Trophoblast cell (in vitro differentiated cells and primary cell): ENCODE measurements around the gene JMY.
A peak's percentile ranks its signal among the peaks of the same experiment; 100 is the strongest.

Experiments used
- DNase-seq, 2 donors: peaks; one replicate each; pipeline ENCODE4 v3.0.0-alpha.2; 2016
- H2AFZ ChIP-seq: 2 replicates; pipeline ENCODE4 v1.6.1; 2013; ENCODE audit warnings: low read length, moderate library complexity, mild to moderate bottlenecking; ENCODE audit not compliant: insufficient read depth, poor library complexity
- H2AK5ac ChIP-seq: 2 replicates; pipeline ENCODE4 v1.6.1; 2013; ENCODE audit warnings: mild to moderate bottlenecking, low read length
- H2BK120ac ChIP-seq: 2 replicates; pipeline ENCODE4 v1.6.1; 2013; ENCODE audit warnings: low read length, mild to moderate bottlenecking, moderate library complexity; ENCODE audit not compliant: insufficient read depth, poor library complexity
- H2BK12ac ChIP-seq: 2 replicates; pipeline ENCODE4 v1.6.1; 2013; ENCODE audit warnings: mild to moderate bottlenecking, low read length, moderate library complexity
- H2BK5ac ChIP-seq: 2 replicates; pipeline ENCODE4 v1.6.1; 2013; ENCODE audit warnings: low read length, low read depth, moderate library complexity, mild to moderate bottlenecking; ENCODE audit not compliant: poor library complexity
- H3K14ac ChIP-seq: 2 replicates; pipeline ENCODE4 v1.6.1; 2013; ENCODE audit warnings: mild to moderate bottlenecking, low read length
- H3K18ac ChIP-seq: 2 replicates; pipeline ENCODE4 v1.6.1; 2013; ENCODE audit warnings: mild to moderate bottlenecking, low read length
- H3K23ac ChIP-seq: 2 replicates; pipeline ENCODE4 v1.6.1; 2013; ENCODE audit warnings: low read length
- H3K27ac ChIP-seq: 2 replicates; pipeline ENCODE4 v1.5.1; 2013; ENCODE audit warnings: low read depth, mild to moderate bottlenecking, inconsistent platforms, low read length, moderate library complexity
- H3K27me3 ChIP-seq: 2 replicates; pipeline ENCODE4 v1.6.1; 2013; ENCODE audit warnings: inconsistent platforms, mild to moderate bottlenecking, low read length, moderate library complexity; ENCODE audit not compliant: insufficient read depth
- H3K36me3 ChIP-seq, 2 experiments: 1 replicate in 1 of 2; 2 replicates in 1 of 2; pipeline ENCODE4 v1.6.1; 2013; ENCODE audit warnings: low read length in 2 of 2, mild to moderate bottlenecking in 2 of 2, moderate library complexity in 1 of 2; ENCODE audit not compliant: insufficient read depth in 2 of 2, control insufficient read depth in 1 of 2
- H3K4ac ChIP-seq: 2 replicates; pipeline ENCODE4 v1.6.1; 2013; ENCODE audit warnings: low read depth, mild to moderate bottlenecking, low read length, moderate library complexity
- H3K4me1 ChIP-seq, 2 experiments: 1 replicate in 1 of 2; 2 replicates in 1 of 2; pipeline ENCODE4 v1.6.1; 2013; ENCODE audit warnings: low read length in 2 of 2, mild to moderate bottlenecking in 2 of 2, moderate library complexity in 1 of 2; ENCODE audit not compliant: insufficient read depth in 2 of 2, control insufficient read depth in 1 of 2
- H3K4me2 ChIP-seq: 2 replicates; pipeline ENCODE4 v1.6.1; 2013; ENCODE audit warnings: inconsistent platforms, mild to moderate bottlenecking, low read length, moderate library complexity
- H3K4me3 ChIP-seq: 2 replicates; pipeline ENCODE4 v1.5.1; 2013; ENCODE audit warnings: mild to moderate bottlenecking, low read depth, low read length, inconsistent platforms
- H3K79me1 ChIP-seq: one replicate; pipeline ENCODE4 v1.6.1; 2013; ENCODE audit warnings: low read length
- H3K79me2 ChIP-seq: 2 replicates; pipeline ENCODE4 v1.6.1; 2013; ENCODE audit warnings: low read length, mild to moderate bottlenecking; ENCODE audit not compliant: control insufficient read depth, insufficient read depth, poor library complexity
- H3K9ac ChIP-seq: 2 replicates; pipeline ENCODE4 v1.6.1; 2013; ENCODE audit warnings: mild to moderate bottlenecking, low read length
- H3K9me3 ChIP-seq: 2 replicates; pipeline ENCODE4 v1.6.1; 2013; ENCODE audit warnings: low read depth, mild to moderate bottlenecking, control low read depth, inconsistent platforms, low read length; ENCODE audit not compliant: insufficient read depth
- H4K12ac ChIP-seq: 2 replicates; pipeline ENCODE4 v1.6.1; 2013; ENCODE audit warnings: low read depth, mild to moderate bottlenecking, low read length, moderate library complexity
- H4K8ac ChIP-seq: 2 replicates; pipeline ENCODE4 v1.6.1; 2013; ENCODE audit warnings: low read depth, mild to moderate bottlenecking, low read length, moderate library complexity
- H4K91ac ChIP-seq: one replicate; pipeline ENCODE4 v1.6.1; 2013; ENCODE audit warnings: low read depth, mild to moderate bottlenecking, low read length, moderate library complexity
- WGBS: extraction: QIAGEN DNeasy Blood & Tissue Kit; methylation state at CpG from one replicate; pipeline ENCODE4 v1.1.7; 2013; ENCODE audit warnings: missing lambda C conversion rate; ENCODE audit not compliant: insufficient read length, insufficient coverage; ENCODE audit errors: extremely low coverage; 5-methylcytosine and 5-hydroxymethylcytosine counted together

Gene JMY

GRCh38 chr5:79301046-79301712 lies 65.2 kb downstream of the JMY start:
- no peaks in the 10 kb centered on the region for H3K79me2 ChIP-seq
- WGBS, result no CpG with 5 or more reads among the region's 4 CpGs
- H2AK5ac ChIP-seq, result no peak overlapping the region

GRCh38 chr5:79302454-79302853 lies 66.5 kb downstream of the JMY start:
- no CpG with 5 or more reads among the region's 1 CpG for WGBS
- H3K79me1 ChIP-seq, result no peaks in the 10 kb centered on the region

More at GRCh38 chr5:79301046-79301712, 65.2 kb downstream of the JMY start:
- no peak overlapping the region for H3K23ac ChIP-seq
- H2BK12ac ChIP-seq, result no peak overlapping the region
- H2AFZ ChIP-seq, result no peak overlapping the region
- no peak overlapping the region for H3K9ac ChIP-seq
- H2BK5ac ChIP-seq, result no peak overlapping the region
- H3K18ac ChIP-seq, result no peak overlapping the region
- H3K14ac ChIP-seq, result no peak overlapping the region
- peaks cover 0 to 2% of the 10 kb centered on the region in 2 experiments for H3K4me1 ChIP-seq
- H3K4me2 ChIP-seq, result no peak overlapping the region
- peaks cover 0 to 1% of the 10 kb centered on the region in 2 experiments for H3K36me3 ChIP-seq
- no peaks in the 10 kb centered on the region for H3K79me1 ChIP-seq
- H3K27me3 ChIP-seq, result no peaks in the 10 kb centered on the region
- H2BK120ac ChIP-seq, result no peak overlapping the region
- H4K91ac ChIP-seq, result no peak overlapping the region
- no peak overlapping the region for H3K27ac ChIP-seq
- H3K9me3 ChIP-seq, result no peaks in the 10 kb centered on the region
- H3K4me3 ChIP-seq, result no peak overlapping the region
- no peak overlapping the region for H4K12ac ChIP-seq
- no peak overlapping the region for H3K4ac ChIP-seq
- H4K8ac ChIP-seq, result no peak overlapping the region
- no peak for DNase-seq

GRCh38 chr5:79305706-79306105 lies 69.8 kb downstream of the JMY start:
- Histone ChIP-seq H4K12ac (no peak overlapping the region), H3K14ac (no peak overlapping the region), H3K4me1 (peaks cover 0 to 2% of the 10 kb centered on the region in 2 experiments), H2BK12ac (no peak overlapping the region), H3K23ac (no peak overlapping the region), H4K8ac (no peak overlapping the region), H3K27me3 (no peaks in the 10 kb centered on the region), H3K4me2 (no peak overlapping the region), H3K4me3 (no peak overlapping the region), H2AK5ac (no peak overlapping the region), H3K18ac (no peak overlapping the region), H3K9me3 (no peaks in the 10 kb centered on the region), H3K4ac (no peak overlapping the region), H3K36me3 (peaks cover 0 to 1% of the 10 kb centered on the region in 2 experiments), H2BK120ac (no peak overlapping the region), H3K27ac (no peak overlapping the region), H2AFZ (no peak overlapping the region), H3K9ac (no peak overlapping the region), H3K79me1 (no peaks in the 10 kb centered on the region), H3K79me2 (no peaks in the 10 kb centered on the region), H4K91ac (no peak overlapping the region), H2BK5ac (no peak overlapping the region)
- no CpG with 5 or more reads among the region's 1 CpG for WGBS
- DNase-seq, result no peak

More at GRCh38 chr5:79302454-79302853, 66.5 kb downstream of the JMY start:
- H3K27ac ChIP-seq, result no peak overlapping the region
- no peak overlapping the region for H3K4me3 ChIP-seq
- no peaks in the 10 kb centered on the region for H3K79me2 ChIP-seq
- H2AK5ac ChIP-seq, result no peak overlapping the region
- no peak overlapping the region for H2AFZ ChIP-seq
- no peaks in the 10 kb centered on the region for H3K9me3 ChIP-seq
- no peak for DNase-seq
- no peak overlapping the region for H2BK12ac ChIP-seq
- no peak overlapping the region for H3K23ac ChIP-seq
- H4K8ac ChIP-seq, result no peak overlapping the region
- no peak overlapping the region for H4K91ac ChIP-seq
- no peak overlapping the region for H2BK120ac ChIP-seq
- no peak overlapping the region for H3K4me2 ChIP-seq
- H2BK5ac ChIP-seq, result no peak overlapping the region
- H3K14ac ChIP-seq, result no peak overlapping the region
- H3K4ac ChIP-seq, result no peak overlapping the region
- no peak overlapping the region for H3K18ac ChIP-seq
- H4K12ac ChIP-seq, result no peak overlapping the region
- no peaks in the 10 kb centered on the region for H3K27me3 ChIP-seq
- peaks cover 0 to 2% of the 10 kb centered on the region in 2 experiments for H3K4me1 ChIP-seq
- no peak overlapping the region for H3K9ac ChIP-seq
- peaks cover 0 to 1% of the 10 kb centered on the region in 2 experiments for H3K36me3 ChIP-seq

DNA sequence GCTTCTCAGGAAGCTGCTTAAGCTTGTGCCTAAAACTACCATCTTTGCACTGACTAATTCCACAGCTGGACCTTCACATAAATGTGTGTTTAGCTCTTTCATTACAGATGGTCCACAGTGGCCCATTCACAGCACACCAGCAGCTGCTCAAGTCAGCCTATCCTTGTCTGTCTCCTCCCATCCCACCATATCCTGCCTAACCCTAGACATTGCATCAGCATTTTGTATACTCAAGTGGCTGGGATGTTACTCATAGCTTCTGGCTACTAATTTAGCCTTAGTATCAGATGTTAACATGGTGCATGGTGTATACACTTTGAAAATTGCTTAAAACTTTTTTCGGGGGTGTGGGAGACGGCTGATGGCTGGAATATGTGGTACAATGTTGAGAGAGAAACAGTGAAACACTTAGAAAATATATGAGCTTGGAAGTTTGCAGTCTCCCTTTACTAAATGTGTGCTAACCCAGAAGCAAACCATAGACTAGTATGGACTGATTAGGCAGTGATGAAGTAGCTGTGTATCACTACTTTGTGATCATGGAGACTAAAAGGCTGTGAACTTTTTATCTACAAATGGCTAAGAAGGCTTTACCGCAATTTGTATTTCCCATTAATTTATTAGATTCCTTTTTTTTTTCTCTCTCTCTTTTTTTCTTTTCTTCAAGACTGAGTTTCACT lies 83.1 kb downstream of the JMY start:
- WGBS, result no CpG with 5 or more reads among the region's 3 CpGs
- H3K4ac ChIP-seq, result no peak overlapping the region
- H3K79me1 ChIP-seq, result no peaks in the 10 kb centered on the region
- H4K91ac ChIP-seq, result no peak overlapping the region
- no peak overlapping the region for H4K12ac ChIP-seq
- no peak overlapping the region for H3K4me2 ChIP-seq
- H2BK5ac ChIP-seq, result no peak overlapping the region
- H2BK12ac ChIP-seq, result no peak overlapping the region
- no peak overlapping the region for H3K23ac ChIP-seq
- H3K4me3 ChIP-seq, result no peak overlapping the region
- H2AFZ ChIP-seq, result no peak overlapping the region
- H2AK5ac ChIP-seq, result no peak overlapping the region
- no peaks in the 10 kb centered on the region for H3K36me3 ChIP-seq
- H3K9me3 ChIP-seq, result no peaks in the 10 kb centered on the region
- no peaks in the 10 kb centered on the region for H3K79me2 ChIP-seq
- no peak overlapping the region for H2BK120ac ChIP-seq
- H3K9ac ChIP-seq, result no peak overlapping the region
- H3K14ac ChIP-seq, result no peak overlapping the region
- no peaks in the 10 kb centered on the region for H3K4me1 ChIP-seq
- no peak overlapping the region for H3K27ac ChIP-seq
- no peak overlapping the region for H3K18ac ChIP-seq
- DNase-seq, result peak; percentile 46 to 49
- H4K8ac ChIP-seq, result no peak overlapping the region
- H3K27me3 ChIP-seq, result no peaks in the 10 kb centered on the region
